ENCODE data around the gene COL5A2.

GRCh38 chr2:189138800-189139199, 40.8 kb downstream of the COL5A2 start:
- TF ChIP-seq POLR2A (IDR thresholded peaks at IDR 0.05; ENCODE audit: low read depth, low read length) (no peak), TAF1 (IDR thresholded peaks at IDR 0.05; ENCODE audit: borderline replicate concordance, low read depth, low read length) (no peak), POLR2AphosphoS5 (IDR thresholded peaks at IDR 0.05; ENCODE audit: low read depth, low read length) (no peak)

Measured in GM12892 (cell line).